SU-DHL-6 (cell line): ENCODE results near the gene OS9.
"Not testable (repeated sequence)": the region's sequence is repeated elsewhere in the genome, so short reads cannot be mapped to it uniquely, and the experiment has no call there.

ENCODE experiments used
- H2AFZ ChIP-seq: fragments of 200-600 bp; sonication (generic); 2 replicates; pipeline ENCODE4 v1.6.1; 2014; ENCODE audit warnings: low read depth, mild to moderate bottlenecking, moderate library complexity, mixed read lengths, antibody characterized with exemption, low read length; ENCODE audit not compliant: severe bottlenecking
- H3F3A ChIP-seq: fragments of 200-600 bp; shearing (Covaris generic); 2 replicates; pipeline ENCODE4 v1.6.0; 2016; ENCODE audit warnings: antibody characterized with exemption, mild to moderate bottlenecking; ENCODE audit not compliant: insufficient read depth
- H3K27ac ChIP-seq: fragments of 200-600 bp; sonication (generic); 2 replicates; pipeline ENCODE4 v1.5.1; 2016; ENCODE audit warnings: low read depth, mild to moderate bottlenecking, low read length, moderate library complexity, mixed read lengths
- H3K27me3 ChIP-seq: fragments of 200-600 bp; sonication (generic), shearing (Covaris generic); 2 replicates; pipeline ENCODE4 v1.6.0; 2014; ENCODE audit warnings: mild to moderate bottlenecking, low read length
- H3K36me3 ChIP-seq: fragments of 200-600 bp; sonication (generic); 2 replicates; pipeline ENCODE4 v1.6.1; 2014; ENCODE audit warnings: mild to moderate bottlenecking, low read length, mixed read lengths
- H3K4me2 ChIP-seq: fragments of 300-600, 200-600 bp; shearing (Covaris generic), sonication (generic); 2 replicates; pipeline ENCODE4 v1.6.0; 2014; ENCODE audit warnings: low read length, low read depth, mild to moderate bottlenecking; ENCODE audit not compliant: poor library complexity, severe bottlenecking
- H3K4me3 ChIP-seq: fragments of 200-600 bp; sonication (generic); 2 replicates; pipeline ENCODE4 v1.5.1; 2014; ENCODE audit warnings: antibody characterized with exemption, low read length, mild to moderate bottlenecking, mixed read lengths; ENCODE audit not compliant: insufficient read depth, poor library complexity, severe bottlenecking
- H3K79me2 ChIP-seq: fragments of 200-600 bp; sonication (generic); 2 replicates; pipeline ENCODE4 v1.6.1; 2014; ENCODE audit warnings: mild to moderate bottlenecking, low read length, moderate library complexity; ENCODE audit not compliant: insufficient read depth
- H3K9ac ChIP-seq: fragments of 200-600 bp; sonication (generic); 2 replicates; pipeline ENCODE4 v1.7.0; 2014; ENCODE audit warnings: mild to moderate bottlenecking, low read length
- H3K9me2 ChIP-seq: fragments of 200-600 bp; sonication (generic); replicated peaks from 2 replicates; pipeline ENCODE4 v1.6.1; 2014; ENCODE audit warnings: low read length; ENCODE audit not compliant: insufficient read depth
- H3K9me3 ChIP-seq: fragments of 200-600 bp; sonication (generic); 2 replicates; pipeline ENCODE4 v1.6.1; 2014; ENCODE audit warnings: low read length, mixed read lengths; ENCODE audit not compliant: insufficient read depth
- H4K20me1 ChIP-seq: fragments of 200-600 bp; sonication (generic); 2 replicates; pipeline ENCODE4 v1.6.1; 2014; ENCODE audit warnings: low read depth, mild to moderate bottlenecking, antibody characterized with exemption, low read length, moderate library complexity, mixed read lengths
- CTCF ChIP-seq: fragments of 200-600 bp; sonication (generic); IDR thresholded peaks from one replicate; pipeline ENCODE4 v1.5.1; 2017; ENCODE audit warnings: antibody characterized with exemption, mild to moderate bottlenecking, low read length, moderate library complexity; ENCODE audit not compliant: insufficient read depth, poor library complexity, severe bottlenecking
- EZH2phosphoT487 ChIP-seq: fragments of 200-600 bp; sonication (generic), shearing (Covaris generic); conservative IDR thresholded peaks from 2 replicates; pipeline ENCODE4 v1.6.1; 2018; ENCODE audit warnings: mild to moderate bottlenecking, antibody characterized with exemption, low read length, moderate library complexity, mixed read lengths

Gene OS9

GRCh38 chr12:57661376-57661775 lies 32.6 kb upstream of the OS9 start:
- H3K4me3 ChIP-seq = no peak overlapping the region
- no peaks in the 10 kb centered on the region for H3F3A ChIP-seq
- peaks cover 5% of the 10 kb centered on the region; the same call in 1 of the 2 replicates for H3K36me3 ChIP-seq
- TF ChIP-seq EZH2phosphoT487 (no peak), CTCF (no peak)
- no peak overlapping the region for H3K27ac ChIP-seq
- no peaks in the 10 kb centered on the region for H3K79me2 ChIP-seq
- H3K27me3 ChIP-seq = no peaks in the 10 kb centered on the region
- H4K20me1 ChIP-seq = no peaks in the 10 kb centered on the region
- H2AFZ ChIP-seq = no peak overlapping the region
- H3K9ac ChIP-seq = no peak overlapping the region
- no peaks in the 10 kb centered on the region for H3K9me2 ChIP-seq
- H3K4me2 ChIP-seq = no peak overlapping the region
- peaks cover 20% of the 10 kb centered on the region; the same call in 1 of the 2 replicates for H3K9me3 ChIP-seq

GRCh38 chr12:57665066-57665820 lies 28.7 kb upstream of the OS9 start:
- H3K9me2 ChIP-seq, H3K4me3 ChIP-seq, H3K27me3 ChIP-seq, H3K9ac ChIP-seq, H3K36me3 ChIP-seq, H2AFZ ChIP-seq, H4K20me1 ChIP-seq, H3K79me2 ChIP-seq, H3K27ac ChIP-seq, H3K4me2 ChIP-seq, H3F3A ChIP-seq: not testable (repeated sequence)
- peaks cover 19% of the 10 kb centered on the region; the same call in 1 of the 2 replicates for H3K9me3 ChIP-seq

GRCh38 chr12:57666897-57667296 lies 27.0 kb upstream of the OS9 start:
- Histone ChIP-seq H3K27ac (no peak overlapping the region), H3K79me2 (no peaks in the 10 kb centered on the region), H3K36me3 (no peaks in the 10 kb centered on the region), H3K9ac (no peak overlapping the region), H4K20me1 (no peaks in the 10 kb centered on the region), H3K9me2 (no peaks in the 10 kb centered on the region), H3K9me3 (peaks cover 4% of the 10 kb centered on the region; the same call in 1 of the 2 replicates), H3F3A (no peaks in the 10 kb centered on the region), H3K4me3 (no peak overlapping the region), H3K27me3 (no peaks in the 10 kb centered on the region), H2AFZ (no peak overlapping the region), H3K4me2 (no peak overlapping the region)
- TF ChIP-seq EZH2phosphoT487 (no peak), CTCF (no peak)

DNA sequence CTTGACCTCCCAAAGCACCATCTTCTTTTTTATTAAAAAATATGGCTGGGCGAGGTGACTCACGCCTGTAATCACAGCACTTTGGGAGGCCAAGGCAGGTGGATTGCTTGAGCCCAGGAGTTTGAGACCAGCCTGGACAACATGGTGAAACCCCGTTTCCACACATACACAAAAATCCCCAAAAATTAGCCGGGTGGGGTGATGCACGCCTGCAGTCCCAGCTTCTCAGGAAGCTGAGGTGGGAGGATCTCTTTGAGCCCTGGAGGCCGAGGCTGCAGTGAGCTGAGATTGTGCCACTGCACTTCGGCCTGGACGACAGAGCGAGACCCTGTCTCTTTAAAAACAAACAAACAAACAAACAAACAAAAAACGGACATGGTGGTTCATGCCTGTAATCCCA lies 24.2 kb upstream of the OS9 start:
- H4K20me1 ChIP-seq, H3K4me3 ChIP-seq, H3K9ac ChIP-seq, H3K27ac ChIP-seq, H3F3A ChIP-seq, H3K4me2 ChIP-seq, H3K9me3 ChIP-seq, H3K27me3 ChIP-seq, H2AFZ ChIP-seq, H3K79me2 ChIP-seq, H3K9me2 ChIP-seq, H3K36me3 ChIP-seq: not testable (repeated sequence)

DNA sequence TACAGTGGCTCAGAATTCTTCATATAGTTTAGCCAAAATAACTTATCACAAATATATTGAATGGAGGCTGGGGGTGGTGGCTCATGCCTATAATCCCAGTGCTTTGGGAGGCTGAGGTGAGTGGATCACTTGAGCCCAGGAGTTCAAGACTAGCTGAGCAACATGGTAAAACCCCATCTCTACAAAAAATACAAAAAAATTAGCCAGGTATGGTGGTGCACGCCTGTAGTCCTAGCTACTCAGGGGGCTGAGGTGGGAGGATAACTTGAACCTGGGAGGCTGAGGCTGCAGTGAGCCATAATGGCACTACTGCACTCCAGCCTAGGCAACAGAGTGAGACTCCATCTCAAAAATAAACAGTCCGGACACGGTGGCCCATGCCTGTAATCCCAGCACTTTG lies 22.1 kb upstream of the OS9 start:
- not testable (repeated sequence) for H3K36me3 ChIP-seq, H3K4me2 ChIP-seq, H2AFZ ChIP-seq, H3K79me2 ChIP-seq, H3K9ac ChIP-seq, H3K4me3 ChIP-seq, H4K20me1 ChIP-seq, H3K9me3 ChIP-seq, H3F3A ChIP-seq, H3K27me3 ChIP-seq, H3K9me2 ChIP-seq, H3K27ac ChIP-seq
